ENCODE data around the gene FARP1. TPM values are rescaled to one million over a fixed set of nuclear protein-coding genes. Genes with fewer than 3 reads are reported as not detected.

The FARP1 gene
- polyA plus RNA-seq, 2 donors = 2.2 to 2.3 TPM

GRCh38 chr13:98429977-98430736, 287.3 kb downstream of the FARP1 start:
- Histone ChIP-seq H3K4me3 (ENCODE audit: low read depth in 1 of 2, low read length in 2 of 2) (no peak overlapping the region), H3K9me3 (ENCODE audit: control insufficient read depth in 2 of 2, insufficient read depth in 1 of 2, low read depth in 1 of 2, low read length in 1 of 2) (peaks cover 0 to 3% of the 10 kb centered on the region in 2 donors), H3K27me3 (ENCODE audit: control insufficient read depth in 1 of 2, insufficient read depth in 2 of 2, low read length in 2 of 2) (no peaks in the 10 kb centered on the region), H3K27ac (ENCODE audit: low read depth in 2 of 2, low read length in 1 of 2) (no peak overlapping the region), H3K4me1 (ENCODE audit: control insufficient read depth in 2 of 2, insufficient read depth in 2 of 2, low read length in 1 of 2) (no peaks in the 10 kb centered on the region), H3K36me3 (ENCODE audit: control insufficient read depth in 2 of 2, insufficient read depth in 2 of 2, low read length in 1 of 2) (peaks cover 0 to 2% of the 10 kb centered on the region in 2 donors)
- 72 to 81% methylated on average over 11 of the region's 11 CpGs for WGBS, 2 donors

- H3K27me3 ChIP-seq (ENCODE audit: control insufficient read depth in 1 of 2, insufficient read depth in 2 of 2, low read length in 2 of 2) = no peaks in the 10 kb centered on the region
- peaks cover 0 to 3% of the 10 kb centered on the region in 2 donors for H3K9me3 ChIP-seq (ENCODE audit: control insufficient read depth in 2 of 2, insufficient read depth in 1 of 2, low read depth in 1 of 2, low read length in 1 of 2)
- peaks cover 0 to 2% of the 10 kb centered on the region in 2 donors for H3K36me3 ChIP-seq (ENCODE audit: control insufficient read depth in 2 of 2, insufficient read depth in 2 of 2, low read length in 1 of 2)
- H3K4me3 ChIP-seq (ENCODE audit: low read depth in 1 of 2, low read length in 2 of 2) = no peak overlapping the region
- WGBS, 2 donors = 91 to 92% methylated on average over 11 of the region's 11 CpGs
- H3K27ac ChIP-seq (ENCODE audit: low read depth in 2 of 2, low read length in 1 of 2) = no peak overlapping the region
- no peaks in the 10 kb centered on the region for H3K4me1 ChIP-seq (ENCODE audit: control insufficient read depth in 2 of 2, insufficient read depth in 2 of 2, low read length in 1 of 2)
These were observed 289.7 kb downstream of the FARP1 start for GRCh38 chr13:98432638-98433037.

- Histone ChIP-seq H3K27me3 (ENCODE audit: control insufficient read depth in 1 of 2, insufficient read depth in 2 of 2, low read length in 2 of 2) (no peaks in the 10 kb centered on the region), H3K27ac (ENCODE audit: low read depth in 2 of 2, low read length in 1 of 2) (no peak overlapping the region), H3K4me1 (ENCODE audit: control insufficient read depth in 2 of 2, insufficient read depth in 2 of 2, low read length in 1 of 2) (no peaks in the 10 kb centered on the region), H3K36me3 (ENCODE audit: control insufficient read depth in 2 of 2, insufficient read depth in 2 of 2, low read length in 1 of 2) (peaks cover 0 to 2% of the 10 kb centered on the region in 2 donors), H3K4me3 (ENCODE audit: low read depth in 1 of 2, low read length in 2 of 2) (no peak overlapping the region), H3K9me3 (ENCODE audit: control insufficient read depth in 2 of 2, insufficient read depth in 1 of 2, low read depth in 1 of 2, low read length in 1 of 2) (no peaks in the 10 kb centered on the region)
- WGBS, 2 donors = 93 to 96% methylated on average over 10 of the region's 10 CpGs
These were observed 290.8 kb downstream of the FARP1 start for GRCh38 chr13:98433654-98434053.

DNA sequence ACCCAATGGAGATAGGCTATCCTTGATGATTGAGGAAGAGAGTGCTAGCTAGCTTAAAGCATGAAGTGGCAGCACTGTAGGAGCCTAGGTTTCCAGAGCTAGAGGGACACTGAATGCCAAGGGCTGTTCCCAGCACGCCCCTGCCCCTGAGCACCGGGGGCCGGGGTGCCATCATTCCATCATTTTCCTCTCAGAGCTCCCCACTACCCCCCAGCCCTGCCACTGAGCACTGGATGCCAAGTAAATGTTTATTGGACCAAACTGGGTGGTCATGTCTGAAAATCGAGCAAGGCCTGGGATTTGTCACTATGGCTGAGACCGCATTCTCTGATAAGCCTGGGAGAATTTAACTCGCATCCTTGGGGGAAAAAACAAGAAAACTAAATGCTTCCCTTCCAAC, 291.2 kb downstream of the FARP1 start:
- Histone ChIP-seq H3K4me1 (ENCODE audit: control insufficient read depth in 2 of 2, insufficient read depth in 2 of 2, low read length in 1 of 2) (no peaks in the 10 kb centered on the region), H3K9me3 (ENCODE audit: control insufficient read depth in 2 of 2, insufficient read depth in 1 of 2, low read depth in 1 of 2, low read length in 1 of 2) (no peaks in the 10 kb centered on the region), H3K4me3 (ENCODE audit: low read depth in 1 of 2, low read length in 2 of 2) (no peak overlapping the region), H3K27me3 (ENCODE audit: control insufficient read depth in 1 of 2, insufficient read depth in 2 of 2, low read length in 2 of 2) (no peaks in the 10 kb centered on the region), H3K36me3 (ENCODE audit: control insufficient read depth in 2 of 2, insufficient read depth in 2 of 2, low read length in 1 of 2) (peaks cover 0 to 1% of the 10 kb centered on the region in 2 donors), H3K27ac (ENCODE audit: low read depth in 2 of 2, low read length in 1 of 2) (no peak overlapping the region)
- 93 to 96% methylated on average over 6 of the region's 6 CpGs for WGBS, 2 donors

- no peak overlapping the region for H3K27ac ChIP-seq (ENCODE audit: low read depth in 2 of 2, low read length in 1 of 2)
- 83% methylated on average over 11 of the region's 11 CpGs for WGBS, 2 donors
- H3K36me3 ChIP-seq (ENCODE audit: control insufficient read depth in 2 of 2, insufficient read depth in 2 of 2, low read length in 1 of 2) = no peaks in the 10 kb centered on the region
- no peak overlapping the region for H3K4me3 ChIP-seq (ENCODE audit: low read depth in 1 of 2, low read length in 2 of 2)
- H3K4me1 ChIP-seq (ENCODE audit: control insufficient read depth in 2 of 2, insufficient read depth in 2 of 2, low read length in 1 of 2) = no peaks in the 10 kb centered on the region
- H3K9me3 ChIP-seq (ENCODE audit: control insufficient read depth in 2 of 2, insufficient read depth in 1 of 2, low read depth in 1 of 2, low read length in 1 of 2) = no peaks in the 10 kb centered on the region
- H3K27me3 ChIP-seq (ENCODE audit: control insufficient read depth in 1 of 2, insufficient read depth in 2 of 2, low read length in 2 of 2) = no peaks in the 10 kb centered on the region
These were observed 292.5 kb downstream of the FARP1 start for GRCh38 chr13:98435376-98435775.

- H3K9me3 ChIP-seq (ENCODE audit: control insufficient read depth in 2 of 2, insufficient read depth in 1 of 2, low read depth in 1 of 2, low read length in 1 of 2) = no peaks in the 10 kb centered on the region
- no peaks in the 10 kb centered on the region for H3K27me3 ChIP-seq (ENCODE audit: control insufficient read depth in 1 of 2, insufficient read depth in 2 of 2, low read length in 2 of 2)
- H3K4me3 ChIP-seq (ENCODE audit: low read depth in 1 of 2, low read length in 2 of 2) = no peak overlapping the region
- no peaks in the 10 kb centered on the region for H3K4me1 ChIP-seq (ENCODE audit: control insufficient read depth in 2 of 2, insufficient read depth in 2 of 2, low read length in 1 of 2)
- WGBS, 2 donors = 79 to 84% methylated on average over 12 of the region's 12 CpGs
- H3K36me3 ChIP-seq (ENCODE audit: control insufficient read depth in 2 of 2, insufficient read depth in 2 of 2, low read length in 1 of 2) = no peaks in the 10 kb centered on the region
- H3K27ac ChIP-seq (ENCODE audit: low read depth in 2 of 2, low read length in 1 of 2) = no peak overlapping the region
These were observed 293.5 kb downstream of the FARP1 start for GRCh38 chr13:98436233-98436910.

GRCh38 chr13:98438246-98439125, 295.6 kb downstream of the FARP1 start:
- WGBS, 2 donors = 93 to 94% methylated on average over 27 of the region's 27 CpGs
- H3K4me1 ChIP-seq (ENCODE audit: control insufficient read depth in 2 of 2, insufficient read depth in 2 of 2, low read length in 1 of 2) = no peaks in the 10 kb centered on the region
- no peaks in the 10 kb centered on the region for H3K36me3 ChIP-seq (ENCODE audit: control insufficient read depth in 2 of 2, insufficient read depth in 2 of 2, low read length in 1 of 2)
- no peaks in the 10 kb centered on the region for H3K9me3 ChIP-seq (ENCODE audit: control insufficient read depth in 2 of 2, insufficient read depth in 1 of 2, low read depth in 1 of 2, low read length in 1 of 2)
- no peak overlapping the region for H3K4me3 ChIP-seq (ENCODE audit: low read depth in 1 of 2, low read length in 2 of 2)
- H3K27ac ChIP-seq (ENCODE audit: low read depth in 2 of 2, low read length in 1 of 2) = no peak overlapping the region
- no peaks in the 10 kb centered on the region for H3K27me3 ChIP-seq (ENCODE audit: control insufficient read depth in 1 of 2, insufficient read depth in 2 of 2, low read length in 2 of 2)

DNA sequence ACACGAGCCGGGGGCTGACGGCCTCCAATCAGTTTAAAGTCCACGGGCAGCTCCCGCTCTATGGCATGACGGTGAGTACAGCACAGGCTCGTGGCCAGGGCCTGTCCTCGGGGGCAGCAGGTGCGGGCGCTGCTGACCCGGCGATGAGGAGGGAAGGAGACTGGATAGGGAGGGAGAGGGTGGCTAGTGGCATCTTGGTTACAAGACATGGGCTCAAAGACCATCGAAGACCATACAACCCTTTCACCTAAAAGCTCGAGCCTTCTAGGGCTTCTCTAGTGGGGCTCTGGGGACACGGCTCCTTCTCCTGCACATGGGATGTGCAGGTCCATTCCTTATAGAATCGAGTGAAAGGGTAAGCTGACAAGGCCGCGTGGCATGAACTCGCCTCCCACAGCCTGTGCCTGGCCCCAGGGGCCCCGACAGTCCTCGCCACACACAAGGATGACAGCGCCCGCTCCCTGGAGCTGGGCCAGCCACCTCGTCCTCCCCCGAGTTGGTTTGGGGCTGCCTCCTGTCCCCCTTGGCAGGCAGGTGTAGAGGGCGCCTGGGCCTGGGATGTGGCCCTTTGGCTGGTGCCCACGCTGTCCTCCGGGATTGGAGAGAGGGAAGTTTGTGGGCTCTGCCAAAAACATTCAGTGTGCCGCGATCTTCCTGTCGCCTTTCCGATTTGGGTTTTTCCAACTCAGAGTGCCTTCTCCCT, 296.4 kb downstream of the FARP1 start:
- Histone ChIP-seq H3K27me3 (ENCODE audit: control insufficient read depth in 1 of 2, insufficient read depth in 2 of 2, low read length in 2 of 2) (no peaks in the 10 kb centered on the region), H3K27ac (ENCODE audit: low read depth in 2 of 2, low read length in 1 of 2) (no peak overlapping the region), H3K4me1 (ENCODE audit: control insufficient read depth in 2 of 2, insufficient read depth in 2 of 2, low read length in 1 of 2) (no peaks in the 10 kb centered on the region), H3K9me3 (ENCODE audit: control insufficient read depth in 2 of 2, insufficient read depth in 1 of 2, low read depth in 1 of 2, low read length in 1 of 2) (no peaks in the 10 kb centered on the region), H3K36me3 (ENCODE audit: control insufficient read depth in 2 of 2, insufficient read depth in 2 of 2, low read length in 1 of 2) (no peaks in the 10 kb centered on the region), H3K4me3 (ENCODE audit: low read depth in 1 of 2, low read length in 2 of 2) (no peak overlapping the region)
- 90% methylated on average over 32 of the region's 32 CpGs for WGBS, 2 donors

- H3K4me3 ChIP-seq (ENCODE audit: low read depth in 1 of 2, low read length in 2 of 2) = no peak overlapping the region
- no peaks in the 10 kb centered on the region for H3K4me1 ChIP-seq (ENCODE audit: control insufficient read depth in 2 of 2, insufficient read depth in 2 of 2, low read length in 1 of 2)
- no peaks in the 10 kb centered on the region for H3K27me3 ChIP-seq (ENCODE audit: control insufficient read depth in 1 of 2, insufficient read depth in 2 of 2, low read length in 2 of 2)
- no peaks in the 10 kb centered on the region for H3K9me3 ChIP-seq (ENCODE audit: control insufficient read depth in 2 of 2, insufficient read depth in 1 of 2, low read depth in 1 of 2, low read length in 1 of 2)
- no peaks in the 10 kb centered on the region for H3K36me3 ChIP-seq (ENCODE audit: control insufficient read depth in 2 of 2, insufficient read depth in 2 of 2, low read length in 1 of 2)
- H3K27ac ChIP-seq (ENCODE audit: low read depth in 2 of 2, low read length in 1 of 2) = no peak overlapping the region
- WGBS, 2 donors = 90 to 91% methylated on average over 16 of the region's 16 CpGs
These were observed 297.0 kb downstream of the FARP1 start for GRCh38 chr13:98439896-98440295.
